ENCODE results near the gene NSUN7.

NSUN7 gene

GRCh38 chr4:40840985-40841571, 91.3 kb downstream of the NSUN7 start:
- DNase-seq (peak; percentile 76), ATAC-seq (ENCODE audit: insufficient read depth, low read depth) (peak; percentile 94)
- H3K9me3 ChIP-seq (ENCODE audit: insufficient read depth, low read length, severe bottlenecking): no peaks in the 10 kb centered on the region
- TF ChIP-seq EZH2 (IDR thresholded peaks at IDR 0.05; ENCODE audit: borderline replicate concordance, low read depth, low read length, severe bottlenecking): no peak
- peak; percentile 85 for TF ChIP-seq CTCF (IDR thresholded peaks at IDR 0.05; ENCODE audit: borderline replicate concordance, extremely low read depth, low read length, poor library complexity, severe bottlenecking)
- H3K27ac ChIP-seq (ENCODE audit: low read length): no peak overlapping the region
- H3K4me3 ChIP-seq (ENCODE audit: low read depth in 1 of 2, low read length in 2 of 2): no peak overlapping the region
- H4K20me1 ChIP-seq (ENCODE audit: insufficient read depth, low read length): no peaks in the 10 kb centered on the region
- H2AFZ ChIP-seq (ENCODE audit: low read depth, low read length): no peak overlapping the region
- no peaks in the 10 kb centered on the region for H3K79me2 ChIP-seq (ENCODE audit: insufficient read depth, low read length)
- no peaks in the 10 kb centered on the region for H3K27me3 ChIP-seq (ENCODE audit: insufficient read depth, low read length, poor library complexity)
- no peak overlapping the region for H3K9ac ChIP-seq (ENCODE audit: low read depth, low read length)
- H3K4me1 ChIP-seq (ENCODE audit: insufficient read depth, low read length): no peaks in the 10 kb centered on the region
- H3K36me3 ChIP-seq (ENCODE audit: insufficient read depth, low read length): no peaks in the 10 kb centered on the region
- H3K4me2 ChIP-seq (ENCODE audit: insufficient read depth, low read length): no peak overlapping the region

- no peak for DNase-seq
- H3K4me2 ChIP-seq (ENCODE audit: insufficient read depth, low read length): no peak overlapping the region
- H3K27ac ChIP-seq (ENCODE audit: low read length): no peak overlapping the region
Measured at GRCh38 chr4:40842318-40842717, 92.6 kb downstream of the NSUN7 start.

DNA sequence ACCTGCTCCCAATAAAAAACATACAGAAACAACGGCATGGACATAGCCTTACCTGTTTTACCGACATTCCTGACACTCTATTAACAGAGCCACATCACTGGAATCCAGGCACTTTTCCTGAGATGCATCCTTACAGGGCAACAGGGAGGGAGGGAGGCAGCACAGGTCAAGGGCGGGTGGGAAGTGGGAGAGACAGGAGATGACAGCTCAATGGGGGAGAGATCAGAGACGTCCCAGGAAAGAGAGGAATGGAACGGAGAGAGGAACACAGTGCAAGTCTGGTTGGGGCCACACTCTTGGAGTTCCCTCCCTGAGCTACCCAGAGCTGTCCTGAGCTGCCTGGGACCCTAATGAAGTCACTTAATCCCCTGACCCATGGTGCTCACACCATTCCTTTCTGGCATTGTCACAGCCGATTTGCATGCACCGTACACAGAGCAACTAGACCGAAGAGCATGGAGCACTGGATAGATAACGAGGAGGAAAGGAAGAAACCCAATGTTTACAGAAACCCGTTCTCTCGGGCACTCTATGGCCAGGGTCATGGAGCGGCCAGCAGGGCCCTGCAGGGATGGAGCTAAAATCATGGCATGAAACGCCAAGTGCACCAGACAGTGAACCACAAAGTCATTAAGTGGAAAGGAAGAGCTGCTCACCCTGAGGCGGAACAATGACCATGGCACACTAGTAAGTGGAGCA, 93.1 kb downstream of the NSUN7 start:
- no peak for TF ChIP-seq CTCF (IDR thresholded peaks at IDR 0.05; ENCODE audit: borderline replicate concordance, extremely low read depth, low read length, poor library complexity, severe bottlenecking)
- TF ChIP-seq EZH2 (IDR thresholded peaks at IDR 0.05; ENCODE audit: borderline replicate concordance, low read depth, low read length, severe bottlenecking): no peak
- no peaks in the 10 kb centered on the region for H3K79me2 ChIP-seq (ENCODE audit: insufficient read depth, low read length)
- ATAC-seq (ENCODE audit: insufficient read depth, low read depth) (no peak), DNase-seq (no peak)
- no peaks in the 10 kb centered on the region for H3K27me3 ChIP-seq (ENCODE audit: insufficient read depth, low read length, poor library complexity)
- H3K9me3 ChIP-seq (ENCODE audit: insufficient read depth, low read length, severe bottlenecking): no peaks in the 10 kb centered on the region
- H3K4me3 ChIP-seq (ENCODE audit: low read depth in 1 of 2, low read length in 2 of 2): no peak overlapping the region
- no peak overlapping the region for H3K9ac ChIP-seq (ENCODE audit: low read depth, low read length)
- no peak overlapping the region for H3K27ac ChIP-seq (ENCODE audit: low read length)
- H3K36me3 ChIP-seq (ENCODE audit: insufficient read depth, low read length): no peaks in the 10 kb centered on the region
- H3K4me1 ChIP-seq (ENCODE audit: insufficient read depth, low read length): no peaks in the 10 kb centered on the region
- no peak overlapping the region for H2AFZ ChIP-seq (ENCODE audit: low read depth, low read length)
- H3K4me2 ChIP-seq (ENCODE audit: insufficient read depth, low read length): no peak overlapping the region
- no peaks in the 10 kb centered on the region for H4K20me1 ChIP-seq (ENCODE audit: insufficient read depth, low read length)

More at GRCh38 chr4:40842318-40842717, 92.6 kb downstream of the NSUN7 start:
- Histone ChIP-seq H3K9ac (ENCODE audit: low read depth, low read length) (no peak overlapping the region), H3K4me1 (ENCODE audit: insufficient read depth, low read length) (no peaks in the 10 kb centered on the region), H3K27me3 (ENCODE audit: insufficient read depth, low read length, poor library complexity) (no peaks in the 10 kb centered on the region), H4K20me1 (ENCODE audit: insufficient read depth, low read length) (no peaks in the 10 kb centered on the region), H3K4me3 (ENCODE audit: low read depth in 1 of 2, low read length in 2 of 2) (no peak overlapping the region), H3K9me3 (ENCODE audit: insufficient read depth, low read length, severe bottlenecking) (no peaks in the 10 kb centered on the region), H3K36me3 (ENCODE audit: insufficient read depth, low read length) (no peaks in the 10 kb centered on the region), H2AFZ (ENCODE audit: low read depth, low read length) (no peak overlapping the region), H3K79me2 (ENCODE audit: insufficient read depth, low read length) (no peaks in the 10 kb centered on the region)
- TF ChIP-seq CTCF (IDR thresholded peaks at IDR 0.05; ENCODE audit: borderline replicate concordance, extremely low read depth, low read length, poor library complexity, severe bottlenecking): no peak
- no peak for TF ChIP-seq EZH2 (IDR thresholded peaks at IDR 0.05; ENCODE audit: borderline replicate concordance, low read depth, low read length, severe bottlenecking)
- no peak for ATAC-seq (ENCODE audit: insufficient read depth, low read depth)
